A673 (cell line): ENCODE data around the gene INHA.

Experiments used
- EZH2 ChIP-seq: fragments of 200-600 bp; sonication (generic); IDR thresholded peaks from 2 replicates; pipeline ENCODE4 v1.6.1; 2017; ENCODE audit warnings: borderline replicate concordance, low read depth, mild to moderate bottlenecking, mixed read lengths, antibody characterized with exemption, low read length; ENCODE audit not compliant: poor library complexity, severe bottlenecking
- TF ChIP-seq, protein P1 (sequence below): fragments of 300-800, 200-600 bp; sonication (generic); conservative IDR thresholded peaks from 2 replicates; pipeline ENCODE4 v1.5.1; 2017; ENCODE audit warnings: low read depth, mild to moderate bottlenecking, antibody characterized with exemption, low read length, moderate library complexity, mixed read lengths

DNA sequence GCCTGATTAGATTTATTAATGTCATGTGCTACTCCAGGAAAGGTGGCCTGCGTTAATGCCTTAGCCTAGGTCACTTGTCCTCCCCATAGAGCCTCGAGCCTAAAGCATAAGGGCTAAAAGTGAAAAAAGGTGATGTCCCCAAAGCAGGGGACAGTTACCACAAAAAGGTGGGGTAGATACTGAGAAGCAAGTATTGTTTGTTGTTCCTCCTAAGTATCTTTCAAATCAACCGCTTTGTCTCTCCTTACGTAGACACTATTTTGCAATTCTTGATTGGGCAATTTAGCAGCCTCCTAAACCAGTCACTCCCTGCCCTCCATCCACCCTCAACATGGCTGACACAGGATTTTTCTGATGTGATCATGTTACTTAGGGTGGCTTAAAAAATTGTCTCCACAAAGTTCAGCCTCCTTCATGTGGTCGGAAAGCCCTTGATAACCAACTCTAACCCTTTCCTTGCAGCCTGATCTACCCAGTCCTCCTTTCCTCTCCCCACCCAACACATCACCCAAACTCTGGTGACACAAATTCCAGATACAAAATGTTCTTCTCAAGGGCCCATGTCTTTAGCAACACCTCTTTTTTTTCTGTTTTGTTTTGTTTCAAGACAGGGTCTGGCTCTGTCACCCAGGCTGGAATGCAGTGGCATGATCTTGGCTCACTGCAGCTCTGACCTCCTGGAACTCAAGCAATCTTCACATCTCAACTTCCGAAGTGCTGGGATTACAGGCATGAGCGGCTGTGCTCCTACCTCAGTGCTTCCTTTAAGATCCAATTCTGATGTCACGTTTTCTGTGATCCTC is 6.9 kb downstream of the INHA start:
- TF ChIP-seq, protein P1, sequence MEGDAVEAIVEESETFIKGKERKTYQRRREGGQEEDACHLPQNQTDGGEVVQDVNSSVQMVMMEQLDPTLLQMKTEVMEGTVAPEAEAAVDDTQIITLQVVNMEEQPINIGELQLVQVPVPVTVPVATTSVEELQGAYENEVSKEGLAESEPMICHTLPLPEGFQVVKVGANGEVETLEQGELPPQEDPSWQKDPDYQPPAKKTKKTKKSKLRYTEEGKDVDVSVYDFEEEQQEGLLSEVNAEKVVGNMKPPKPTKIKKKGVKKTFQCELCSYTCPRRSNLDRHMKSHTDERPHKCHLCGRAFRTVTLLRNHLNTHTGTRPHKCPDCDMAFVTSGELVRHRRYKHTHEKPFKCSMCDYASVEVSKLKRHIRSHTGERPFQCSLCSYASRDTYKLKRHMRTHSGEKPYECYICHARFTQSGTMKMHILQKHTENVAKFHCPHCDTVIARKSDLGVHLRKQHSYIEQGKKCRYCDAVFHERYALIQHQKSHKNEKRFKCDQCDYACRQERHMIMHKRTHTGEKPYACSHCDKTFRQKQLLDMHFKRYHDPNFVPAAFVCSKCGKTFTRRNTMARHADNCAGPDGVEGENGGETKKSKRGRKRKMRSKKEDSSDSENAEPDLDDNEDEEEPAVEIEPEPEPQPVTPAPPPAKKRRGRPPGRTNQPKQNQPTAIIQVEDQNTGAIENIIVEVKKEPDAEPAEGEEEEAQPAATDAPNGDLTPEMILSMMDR = no peak
- TF ChIP-seq EZH2 = no peak
